HG02885 (cell line): ENCODE measurements around the gene TMED5.
"Not testable (repeated sequence)": the region's sequence is repeated elsewhere in the genome, so short reads cannot be mapped to it uniquely, and the experiment has no call there.

ENCODE experiments used
- ATAC-seq: cut with Tn5 transposase; IDR thresholded peaks from one replicate; pipeline ENCODE4 v1.9.1; 2021; ENCODE audit warnings: mild to moderate bottlenecking; ENCODE audit not compliant: unreplicated experiment, poor library complexity

Gene TMED5

DNA sequence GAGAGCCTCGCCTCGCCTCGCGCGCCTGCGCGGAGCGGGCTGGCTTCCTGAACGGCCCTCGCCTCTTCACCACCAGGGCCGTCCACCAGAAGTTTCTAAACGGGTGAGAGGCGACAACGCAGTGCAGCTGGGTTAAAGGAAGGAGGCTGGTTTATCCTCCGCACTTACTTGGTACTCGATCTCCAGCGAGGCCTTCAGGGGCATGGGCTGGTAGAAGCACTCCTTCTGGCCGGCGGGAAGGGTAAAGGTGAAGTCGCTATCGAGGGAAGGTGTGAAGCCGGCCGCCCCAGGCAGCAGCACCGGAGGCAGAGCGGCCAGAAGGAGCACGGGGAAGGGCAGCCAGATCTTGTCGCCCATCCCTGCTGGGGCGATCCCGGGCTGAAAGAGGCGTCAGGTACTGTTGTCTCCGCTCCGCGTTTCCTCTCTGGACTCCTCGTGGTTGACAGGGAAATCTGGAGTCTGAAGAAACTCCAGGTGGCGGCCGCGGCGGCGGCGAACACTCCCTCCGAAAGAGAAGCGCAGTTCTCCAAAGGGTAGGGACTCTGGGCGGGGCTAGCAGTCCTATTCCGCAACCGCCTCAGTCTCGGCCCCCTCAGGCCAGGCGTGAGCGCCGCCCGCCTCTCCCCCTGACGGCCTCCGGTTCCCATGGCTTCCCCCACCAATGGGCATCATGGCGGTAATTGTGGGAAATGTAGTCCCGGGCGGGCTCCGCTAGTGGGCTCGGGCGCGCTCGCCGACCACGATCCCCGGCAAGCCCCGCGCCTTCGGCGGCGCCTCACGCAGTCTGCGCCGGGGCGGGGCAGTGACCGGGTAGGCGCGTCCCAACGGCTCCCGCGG is at the start of gene TMED5:
TSS of gene TMED5 (minus strand) at position 528 of the 837 bp plus-strand sequence. CDS start at position 357, 171 bp downstream.
- peak; percentile 88 for ATAC-seq

GRCh38 chr1:93223023-93223675 is 42.9 kb upstream of the TMED5 start:
- no peak for ATAC-seq

- ATAC-seq: no peak
Observed at GRCh38 chr1:93221913-93222312, 41.7 kb upstream of the TMED5 start.

- ATAC-seq: not testable (repeated sequence)
Observed at GRCh38 chr1:93220716-93221115, 40.5 kb upstream of the TMED5 start.

DNA sequence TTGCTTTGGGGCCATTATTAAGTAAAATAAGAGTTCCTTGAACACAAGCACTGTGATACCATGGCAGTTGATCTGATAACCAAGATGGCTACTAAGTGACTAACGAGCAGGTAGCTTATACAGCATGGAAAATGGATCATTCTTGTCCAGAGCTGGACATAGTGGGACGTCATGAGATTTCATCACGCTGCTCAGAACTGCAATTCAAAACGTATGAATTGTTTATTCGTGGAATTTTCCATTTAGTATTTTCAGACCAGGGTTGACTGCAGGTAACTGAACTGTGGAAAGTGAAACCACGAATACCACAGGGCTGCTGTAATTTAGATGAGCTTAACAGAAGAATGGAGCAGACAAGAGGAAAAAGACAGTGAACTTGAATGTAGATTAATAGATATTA is 39.2 kb upstream of the TMED5 start:
- peak; percentile 76 for ATAC-seq

- no peak for ATAC-seq
Observed at GRCh38 chr1:93215322-93215721, 35.1 kb upstream of the TMED5 start.

GRCh38 chr1:93207211-93207610 is 27.0 kb upstream of the TMED5 start:
- no peak for ATAC-seq

GRCh38 chr1:93206567-93206954 is 26.3 kb upstream of the TMED5 start:
- ATAC-seq: no peak

- no peak for ATAC-seq
Observed at GRCh38 chr1:93205892-93206566, 25.8 kb upstream of the TMED5 start.

DNA sequence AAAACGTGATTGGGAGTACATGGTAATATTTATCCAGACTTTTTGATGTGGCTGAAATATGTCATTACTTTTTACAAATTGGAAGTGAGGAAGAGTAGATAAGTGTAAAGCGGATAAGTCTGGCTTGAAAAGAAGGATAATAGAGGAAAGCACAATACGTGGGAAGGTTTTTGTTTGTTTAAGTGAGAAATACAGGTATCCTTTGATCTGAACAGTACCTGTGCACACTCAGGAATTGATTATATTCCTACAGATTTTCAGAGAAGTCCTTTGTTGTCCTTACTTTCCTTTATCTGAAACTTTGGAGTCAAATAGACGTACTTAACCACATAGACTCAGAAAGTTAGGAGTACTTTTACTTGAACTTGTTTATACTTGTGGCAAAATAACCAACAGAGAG is 20.5 kb upstream of the TMED5 start:
- no peak for ATAC-seq

DNA sequence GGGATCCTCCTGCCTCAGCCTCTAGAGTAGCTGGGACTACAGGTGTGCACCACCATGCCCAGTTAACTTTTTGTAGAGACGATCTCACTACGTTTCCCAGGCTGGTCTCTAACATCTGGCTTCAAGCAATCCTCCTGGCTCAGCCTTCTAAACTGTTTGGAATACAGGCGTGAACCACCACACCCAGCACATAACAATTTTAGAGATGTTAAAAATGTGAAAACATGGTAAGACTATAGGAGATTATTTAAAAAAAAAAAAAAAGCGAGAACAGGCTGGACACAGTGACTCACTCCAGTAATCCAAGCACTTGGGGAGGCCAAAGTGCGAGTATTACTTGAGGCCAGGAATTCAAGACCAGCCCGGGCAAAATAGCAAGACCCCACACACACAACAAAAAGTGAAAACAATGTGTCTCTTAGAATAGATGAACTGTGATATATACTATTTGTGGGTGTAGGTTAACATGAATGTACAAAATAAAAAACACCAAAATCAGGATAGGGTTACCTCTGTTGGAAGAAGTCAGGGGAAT is 19.9 kb upstream of the TMED5 start:
- no peak for ATAC-seq

- no peak for ATAC-seq
Observed at GRCh38 chr1:93199150-93199549, 18.9 kb upstream of the TMED5 start.

DNA sequence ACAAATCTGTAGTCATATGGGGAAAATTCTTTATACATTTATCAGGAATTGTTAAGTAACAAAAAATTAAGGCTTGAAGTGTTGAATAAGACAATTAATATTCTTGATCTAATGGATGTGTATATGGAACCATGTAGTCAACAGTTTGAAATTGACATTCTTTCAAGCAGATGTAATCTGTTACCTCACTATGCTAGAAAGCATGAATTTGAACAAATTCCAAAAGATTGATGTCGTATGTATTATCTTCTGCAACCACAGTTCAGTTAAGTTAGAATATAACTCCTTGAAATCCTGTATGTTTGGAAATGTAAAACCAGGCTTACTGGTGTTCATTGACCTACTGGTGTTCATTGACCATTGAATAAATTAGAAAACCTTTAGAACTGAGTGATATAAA is 16.4 kb upstream of the TMED5 start:
- no peak for ATAC-seq

GRCh38 chr1:93194231-93194990 is 14.2 kb upstream of the TMED5 start:
- ATAC-seq: no peak

- ATAC-seq: no peak
Observed at GRCh38 chr1:93190432-93190831, 10.2 kb upstream of the TMED5 start.

DNA sequence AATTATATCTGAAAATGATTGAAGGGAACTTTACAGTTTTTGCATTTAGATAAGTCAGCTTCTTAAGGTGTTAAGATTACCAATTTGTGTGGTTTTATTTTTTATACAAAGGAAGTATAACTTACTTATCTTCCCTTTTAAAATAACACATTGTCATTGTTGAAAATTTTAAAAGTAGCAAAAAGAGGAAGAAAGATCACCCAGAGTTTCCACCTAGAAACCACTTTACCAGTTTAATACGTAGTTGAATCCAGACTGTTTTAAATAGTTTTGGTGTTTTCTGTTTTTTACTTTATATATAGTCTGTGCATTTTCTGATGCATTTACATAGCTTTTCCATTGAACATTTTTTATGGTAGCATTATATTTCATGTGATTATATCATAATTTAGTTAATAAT is 6.5 kb upstream of the TMED5 start:
- peak; percentile 49 for ATAC-seq

DNA sequence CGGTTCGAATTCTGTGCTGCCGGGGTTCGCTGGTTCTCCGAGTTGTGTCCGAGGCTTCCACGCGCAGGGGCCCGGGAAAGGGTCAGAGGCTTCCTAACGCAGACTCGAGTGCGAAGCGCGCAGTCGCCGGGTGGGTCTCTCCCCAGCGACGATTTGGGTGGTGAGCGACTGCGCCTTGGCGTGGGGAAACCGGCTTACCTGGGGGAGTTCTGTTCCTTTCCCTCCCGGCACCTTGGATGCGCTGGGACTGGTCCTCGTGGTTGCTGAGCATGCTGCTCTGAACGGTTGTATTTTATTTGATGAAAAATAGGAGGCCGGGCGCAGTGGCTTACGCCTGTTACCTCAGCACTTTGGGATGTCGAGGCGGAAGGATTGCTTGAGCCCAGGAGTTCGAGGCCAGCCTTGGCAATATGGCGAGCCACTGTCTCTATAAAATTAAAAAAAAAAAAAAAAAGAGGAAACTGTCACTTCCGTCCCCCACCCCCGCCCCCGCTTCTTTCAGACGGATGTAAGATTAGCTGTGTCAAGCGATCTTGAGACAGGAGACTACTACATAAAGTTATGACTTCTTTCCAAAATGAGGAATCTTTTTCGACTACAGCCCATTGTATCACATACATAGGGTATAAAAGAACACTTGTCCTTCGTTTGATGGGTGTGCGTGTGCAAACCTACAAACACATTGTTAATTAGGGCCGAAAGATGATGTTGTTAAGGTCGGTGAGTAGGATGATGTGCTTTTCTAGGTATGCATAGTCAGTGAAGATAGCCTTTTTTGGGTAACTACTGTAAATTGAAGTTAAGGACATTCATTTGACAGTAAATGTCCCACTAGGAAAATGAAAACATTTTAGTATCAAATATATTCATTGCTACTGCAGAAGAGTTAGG is 755 bp upstream of the TMED5 start, which contains the start of gene CCDC18:
TSS of gene CCDC18 (plus strand) at position 2 of the 891 bp plus-strand sequence. CDS start 2,638 bp downstream, outside the sequence.
- peak; percentile 7 for ATAC-seq

GRCh38 chr1:93178418-93178817 is 1.8 kb downstream of the TMED5 start:
- no peak for ATAC-seq

DNA sequence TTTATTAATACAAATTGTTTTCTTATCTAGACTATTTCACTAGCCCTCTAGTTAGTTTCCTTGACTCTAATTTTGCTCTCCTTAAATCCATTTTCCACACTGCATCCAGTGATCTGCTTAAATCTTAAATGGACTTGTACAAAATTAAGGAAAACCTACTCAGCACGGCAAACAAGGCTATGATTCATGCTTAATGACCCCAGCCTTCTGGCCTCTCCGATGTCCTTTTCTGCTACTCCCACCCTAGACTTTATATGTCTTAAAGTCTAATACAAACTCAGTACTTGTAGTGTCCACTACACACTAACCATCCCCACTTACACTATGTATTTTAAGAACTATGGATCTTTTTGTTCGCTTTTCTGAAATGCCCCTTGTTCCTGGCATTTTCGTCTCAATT is 2.2 kb downstream of the TMED5 start:
- ATAC-seq: no peak
